GM19468 (cell line): Measurements from ENCODE around the gene ASXL2.
"Not testable (repeated sequence)": the region's sequence is repeated elsewhere in the genome, so short reads cannot be mapped to it uniquely, and the experiment has no call there.

ENCODE experiments used
- ATAC-seq: cut with Tn5 transposase; IDR thresholded peaks from one replicate; pipeline ENCODE4 v1.9.1; 2021; ENCODE audit warnings: mild to moderate bottlenecking, moderate library complexity, moderate number of reproducible peaks; ENCODE audit not compliant: unreplicated experiment; ENCODE audit errors: extremely low read depth

ASXL2 gene

GRCh38 chr2:25743132-25743830, 135.0 kb downstream of the ASXL2 start:
- ATAC-seq, result no peak

- no peak for ATAC-seq
Observed at GRCh38 chr2:25742501-25742900, 135.8 kb downstream of the ASXL2 start.

DNA sequence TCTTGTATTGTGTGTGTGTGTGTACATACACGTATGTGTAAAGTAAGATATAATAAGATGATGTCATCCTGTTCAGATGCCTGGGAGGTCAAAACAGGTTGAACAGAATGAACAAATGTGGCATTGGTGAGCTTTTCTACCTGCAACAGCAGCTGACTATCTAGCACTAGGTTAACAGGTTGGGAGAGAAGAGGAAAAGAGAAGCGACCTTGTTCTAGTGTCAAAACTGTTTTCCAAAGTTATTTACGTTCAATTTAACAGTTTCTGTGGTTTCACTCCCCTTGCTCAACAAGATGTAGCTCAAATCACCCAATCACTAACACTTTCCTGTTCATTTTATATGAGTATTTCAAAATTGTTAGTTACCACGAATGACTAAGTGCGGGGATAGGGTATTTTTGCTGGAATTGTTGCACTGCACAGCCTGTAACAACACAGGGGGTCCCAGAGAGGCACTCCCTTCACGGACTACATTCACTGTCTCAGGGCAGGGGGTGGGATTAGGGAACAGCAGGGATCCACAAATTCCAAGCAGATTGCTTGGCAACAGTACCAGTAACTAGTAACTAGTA, 137.4 kb downstream of the ASXL2 start:
- ATAC-seq, result no peak

DNA sequence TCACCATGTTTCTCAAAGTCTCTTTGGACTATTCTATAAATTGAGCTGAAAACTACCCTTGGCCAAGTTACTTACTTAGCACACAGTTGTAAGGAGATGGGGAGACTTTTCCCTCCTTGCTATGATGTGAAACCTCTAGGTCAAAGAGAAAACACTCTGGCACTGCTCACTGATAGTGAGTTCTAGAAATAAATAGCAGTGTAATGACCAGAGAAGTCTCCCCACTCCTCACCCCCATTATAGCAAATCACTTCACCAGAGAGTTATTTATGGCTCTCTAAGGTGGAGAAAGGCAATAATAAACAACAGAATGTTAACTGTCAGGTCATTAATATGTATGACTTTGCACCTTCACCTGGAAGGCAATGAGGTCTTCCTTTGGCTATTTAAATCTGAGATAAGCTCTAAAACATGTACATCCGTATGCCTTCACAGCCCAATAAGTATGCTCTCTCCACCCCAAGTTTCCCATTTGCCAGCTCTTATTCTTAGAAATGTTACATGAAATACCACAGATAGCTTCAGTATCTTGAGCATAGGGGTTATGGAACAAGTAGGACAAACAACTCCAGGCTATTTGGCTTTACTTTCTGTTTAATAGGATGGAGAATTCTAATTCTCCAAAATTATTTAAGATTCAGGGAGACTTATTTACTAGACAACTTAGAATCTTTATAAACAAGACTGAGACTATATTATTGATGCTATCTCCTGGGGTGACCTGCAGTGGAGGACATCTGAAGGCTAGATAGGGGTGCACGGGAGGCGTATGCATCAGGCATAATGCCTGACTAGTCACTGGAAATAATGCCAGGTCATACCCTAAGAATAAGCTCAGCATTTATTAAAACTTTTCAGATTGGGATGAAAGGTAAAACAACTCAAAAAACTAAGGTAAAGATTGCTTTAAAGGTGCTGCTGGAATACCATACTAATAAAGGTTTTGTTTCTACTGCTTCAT, 139.6 kb downstream of the ASXL2 start:
- no peak for ATAC-seq

DNA sequence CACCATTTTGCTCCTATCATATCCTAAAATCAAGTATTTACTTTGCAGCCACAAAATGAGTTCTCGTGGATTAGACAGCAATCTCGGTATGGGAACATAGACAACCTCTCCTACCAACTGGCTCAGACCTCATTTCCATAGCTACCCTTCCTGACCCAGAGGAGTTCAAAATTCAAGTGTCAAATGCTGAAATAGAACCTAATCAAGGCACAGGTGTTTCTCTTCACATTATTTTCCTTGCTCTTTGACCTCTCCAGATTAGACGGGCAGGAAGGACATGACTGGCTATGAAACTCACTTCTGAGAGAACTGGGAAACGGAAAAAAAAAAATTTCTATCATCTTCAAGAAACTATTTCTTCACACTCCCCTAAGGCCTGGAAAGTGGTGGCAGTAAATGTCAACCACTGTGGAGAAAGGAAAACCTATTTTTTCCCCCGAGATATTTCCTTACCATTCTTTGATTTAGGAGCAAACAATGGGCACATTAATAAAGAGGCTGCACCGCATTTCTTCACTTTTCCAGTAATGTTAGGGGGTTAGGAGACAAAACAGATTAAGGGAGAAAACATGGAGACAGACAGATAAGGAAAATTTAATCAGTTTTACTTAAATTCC, 141.3 kb downstream of the ASXL2 start:
- ATAC-seq, result no peak

DNA sequence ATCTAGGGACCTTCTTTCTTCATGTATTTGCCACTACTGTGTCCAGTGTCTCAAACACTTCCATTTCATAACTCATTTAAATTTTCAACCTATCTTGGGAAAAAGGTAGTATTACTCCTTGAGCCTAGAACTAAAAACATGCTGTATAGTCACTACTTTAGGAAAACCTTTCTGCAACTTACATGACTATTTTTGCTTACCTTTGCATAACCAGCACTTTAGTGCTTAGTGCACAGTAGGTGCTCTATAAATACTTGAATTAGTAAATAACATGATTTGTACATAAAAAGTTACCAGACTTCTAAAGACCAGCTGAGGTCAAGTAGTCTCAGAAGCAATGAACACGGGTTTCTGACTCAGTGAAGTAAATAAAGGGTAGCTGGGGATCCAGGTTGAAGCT, 142.5 kb downstream of the ASXL2 start:
- ATAC-seq, result no peak

DNA sequence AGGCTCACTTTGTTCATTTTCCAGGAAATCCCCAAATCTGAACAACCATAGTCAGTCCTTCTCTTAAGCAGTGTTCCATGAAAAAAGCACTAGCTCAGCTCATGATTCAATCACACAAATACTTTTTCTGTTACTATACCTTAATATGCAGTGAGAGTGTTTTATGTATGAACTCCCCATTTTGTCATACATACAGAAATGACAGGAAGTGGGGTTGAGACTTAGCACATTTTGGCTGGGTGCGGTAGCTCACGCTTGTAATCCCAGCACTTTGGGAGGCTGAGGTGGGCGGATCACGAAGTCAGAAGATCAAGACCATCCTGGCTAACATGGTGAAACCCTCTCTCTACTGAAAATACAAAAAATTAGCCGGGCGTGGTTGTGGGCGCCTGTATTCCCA, 149.7 kb downstream of the ASXL2 start:
- ATAC-seq, result no peak

- no peak for ATAC-seq
Observed at GRCh38 chr2:25726522-25726921, 151.8 kb downstream of the ASXL2 start.

GRCh38 chr2:25725877-25726276, 152.4 kb downstream of the ASXL2 start:
- ATAC-seq, result no peak

- ATAC-seq, result no peak
Observed at GRCh38 chr2:25724756-25725155, 153.5 kb downstream of the ASXL2 start.

GRCh38 chr2:25722224-25722623, 156.1 kb downstream of the ASXL2 start:
- no peak for ATAC-seq

- no peak for ATAC-seq
Observed at GRCh38 chr2:25720575-25720974, 157.7 kb downstream of the ASXL2 start.

- no peak for ATAC-seq
Observed at GRCh38 chr2:25714740-25715139, 163.5 kb downstream of the ASXL2 start.

- no peak for ATAC-seq
Observed at GRCh38 chr2:25712455-25712854, 165.8 kb downstream of the ASXL2 start.

- ATAC-seq, result no peak
Observed at GRCh38 chr2:25711675-25712354, 166.5 kb downstream of the ASXL2 start.

DNA sequence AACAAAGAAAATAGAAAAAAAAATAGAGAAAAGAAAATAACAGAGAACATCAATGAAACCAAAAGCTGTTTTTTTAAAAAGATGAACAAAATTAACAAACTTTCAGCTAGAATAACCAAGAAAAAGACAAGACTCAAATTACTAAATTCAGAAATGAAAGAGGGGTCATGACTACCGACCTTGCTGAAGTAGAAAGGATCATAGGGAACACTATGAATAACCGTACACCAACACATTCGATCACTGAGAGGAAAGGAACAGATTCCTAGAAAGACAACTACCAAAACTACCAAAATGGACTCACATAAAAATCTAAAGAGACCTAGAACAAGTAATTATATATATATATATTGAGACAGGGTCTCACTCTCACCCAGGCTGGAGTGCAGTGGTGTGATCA, 167.5 kb downstream of the ASXL2 start:
- no peak for ATAC-seq

DNA sequence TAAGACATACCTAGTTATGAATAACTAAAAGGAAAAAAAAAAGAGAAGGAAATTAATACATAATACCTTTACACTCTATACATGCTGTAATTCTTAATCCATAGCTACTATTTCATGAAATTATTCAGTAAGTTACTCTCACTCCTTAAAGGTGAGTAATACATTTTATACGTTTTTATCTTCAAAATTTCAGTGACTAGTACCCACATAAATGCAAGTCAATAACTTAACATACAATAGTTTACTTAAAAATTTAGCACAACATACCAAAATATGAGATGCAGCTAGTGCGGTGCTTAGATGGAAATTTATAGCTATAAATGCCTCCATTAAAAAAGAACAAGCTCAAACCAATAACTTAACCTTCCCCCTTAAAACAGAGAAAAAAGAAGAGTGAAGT, 168.9 kb downstream of the ASXL2 start:
- ATAC-seq, result no peak

DNA sequence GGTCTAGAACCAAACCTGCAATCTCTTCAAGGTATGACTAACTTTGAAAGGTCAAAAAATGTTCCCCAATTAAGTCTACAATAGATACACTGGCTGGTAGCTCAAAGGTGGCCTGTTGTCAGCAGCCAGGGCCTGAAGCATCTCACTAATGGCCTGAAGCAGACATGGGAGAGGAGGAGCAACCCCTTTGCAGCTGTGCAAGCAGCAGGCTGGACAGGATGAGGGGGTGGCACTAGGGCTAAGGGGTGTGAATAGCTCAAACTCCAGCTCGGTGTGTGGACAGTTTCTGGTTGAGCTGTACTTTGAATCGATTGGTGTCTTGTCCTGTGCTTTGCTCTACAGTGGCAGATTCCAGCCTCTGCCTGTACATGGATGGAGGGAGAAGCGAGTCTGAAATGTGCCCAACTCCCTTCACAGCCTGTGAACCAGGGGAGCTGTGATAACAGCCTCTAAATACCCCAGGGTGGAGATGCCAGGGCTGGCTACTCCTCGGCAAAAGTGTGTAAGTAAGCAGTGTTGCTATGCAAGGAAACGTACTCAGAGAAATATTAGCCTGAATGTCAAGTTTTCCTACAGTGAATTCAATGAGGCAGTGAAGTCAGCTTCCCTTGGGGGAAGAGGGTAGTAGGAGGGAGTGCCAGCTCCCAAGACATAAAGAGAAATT, 170.2 kb downstream of the ASXL2 start:
- no peak for ATAC-seq

DNA sequence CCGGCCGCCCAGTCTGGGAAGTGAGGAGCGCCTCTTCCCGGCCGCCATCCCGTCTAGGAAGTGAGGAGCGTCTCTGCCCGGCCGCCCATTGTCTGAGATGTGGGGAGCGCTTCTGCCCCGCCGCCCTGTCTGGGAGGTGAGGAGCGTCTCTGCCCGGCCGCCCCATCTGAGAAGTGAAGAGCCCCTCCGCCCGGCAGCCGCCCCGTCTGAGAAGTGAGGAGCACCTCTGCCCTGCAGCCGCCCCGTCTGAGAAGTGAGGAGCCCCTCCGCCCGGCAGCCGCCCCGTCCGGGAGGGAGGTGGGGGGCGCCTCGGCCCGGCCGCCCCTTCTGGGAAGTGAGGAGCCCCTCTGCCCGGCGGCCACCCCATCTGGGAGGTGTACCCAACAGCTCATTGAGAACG, 172.7 kb downstream of the ASXL2 start:
- ATAC-seq, result not testable (repeated sequence)

DNA sequence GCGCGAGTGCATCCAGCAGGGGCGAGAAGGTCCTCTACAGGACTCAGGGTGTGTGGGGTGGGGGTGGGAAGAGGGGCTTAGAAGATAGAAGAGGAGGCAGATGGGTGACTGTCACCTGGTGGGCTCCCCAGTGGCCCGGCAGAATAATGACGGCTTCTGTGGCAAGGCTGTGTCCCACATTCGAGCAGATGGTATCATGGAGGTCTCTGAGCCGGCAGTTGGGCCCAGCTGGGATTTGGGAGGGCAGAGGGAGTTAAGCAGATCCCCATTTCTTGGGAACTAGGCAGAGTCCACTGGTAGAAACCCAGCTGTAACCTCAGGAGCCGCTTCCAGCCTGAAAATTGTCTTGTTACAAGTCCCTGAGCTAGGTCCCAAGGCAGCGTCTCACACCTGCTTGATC, 176.5 kb downstream of the ASXL2 start:
- ATAC-seq, result no peak
